Fibroblast of upper back skin (primary cell): Measurements from ENCODE around the gene ANKRD23.

Experiments
- DNase-seq: peaks from one replicate; pipeline ENCODE4 v3.0.0-alpha.2; 2013

ANKRD23 gene

GRCh38 chr2:96861074-96861473, 17.3 kb upstream of the ANKRD23 start:
- no peak for DNase-seq

- DNase-seq = no peak
Measured at GRCh38 chr2:96860065-96861029, 16.5 kb upstream of the ANKRD23 start.

- no peak for DNase-seq
Measured at GRCh38 chr2:96859681-96860064, 15.9 kb upstream of the ANKRD23 start.

GRCh38 chr2:96859099-96859649, 15.4 kb upstream of the ANKRD23 start:
- no peak for DNase-seq

- DNase-seq = peak; percentile 98
Measured at GRCh38 chr2:96857667-96858372, 14.0 kb upstream of the ANKRD23 start, which contains the start of gene ANKRD39. TSS of gene ANKRD39 (minus strand) at chr2:96858016. CDS start at chr2:96857987, 29 bp downstream.

- no peak for DNase-seq
Measured at GRCh38 chr2:96856776-96857666, 13.2 kb upstream of the ANKRD23 start.

- DNase-seq = no peak
Measured at GRCh38 chr2:96853321-96853720, 9.5 kb upstream of the ANKRD23 start.

- DNase-seq = no peak
Measured at GRCh38 chr2:96852667-96853066, 8.8 kb upstream of the ANKRD23 start.

GRCh38 chr2:96848264-96848663, 4.4 kb upstream of the ANKRD23 start:
- DNase-seq = no peak

- DNase-seq = no peak
Measured at GRCh38 chr2:96847586-96847985, 3.8 kb upstream of the ANKRD23 start.

GRCh38 chr2:96846825-96847224, 3.0 kb upstream of the ANKRD23 start:
- DNase-seq = no peak

- no peak for DNase-seq
Measured at GRCh38 chr2:96844405-96844808, 586 bp upstream of the ANKRD23 start.

- no peak for DNase-seq
Measured at GRCh38 chr2:96842600-96842999, 1.2 kb downstream of the ANKRD23 start.

GRCh38 chr2:96841701-96842495, 1.9 kb downstream of the ANKRD23 start:
- DNase-seq = no peak

- no peak for DNase-seq
Measured at GRCh38 chr2:96839875-96840850, 3.7 kb downstream of the ANKRD23 start.

- DNase-seq = no peak
Measured at GRCh38 chr2:96839293-96839874, 4.4 kb downstream of the ANKRD23 start.

- no peak for DNase-seq
Measured at GRCh38 chr2:96838345-96839292, 5.2 kb downstream of the ANKRD23 start.

GRCh38 chr2:96837575-96837974, 6.2 kb downstream of the ANKRD23 start:
- no peak for DNase-seq

- no peak for DNase-seq
Measured at GRCh38 chr2:96835830-96836229, 8.0 kb downstream of the ANKRD23 start.
